K562 (cell line): ENCODE results near the gene TMEM248.

ENCODE experiments used
- CBX3 ChIP-seq, 2 experiments: IDR thresholded peaks; 1 replicate in 1 of 2; 2 replicates in 1 of 2; pipeline ENCODE4 v1.6.1; 2012; ENCODE audit warnings: inconsistent platforms in 2 of 2, low read length in 2 of 2, borderline replicate concordance in 1 of 2, control low read depth in 1 of 2
- CBX8 ChIP-seq: fragments of 200-600 bp; sonication (generic); IDR thresholded peaks from 2 replicates; pipeline ENCODE4 v1.6.1; 2012; ENCODE audit warnings: borderline replicate concordance, mixed run types, low read depth, mild to moderate bottlenecking, moderate library complexity, mixed read lengths, low read length, control low read depth, inconsistent platforms; ENCODE audit not compliant: poor library complexity, severe bottlenecking; ENCODE audit errors: extremely low read depth
- CTCF ChIP-seq, 3 experiments: IDR thresholded peaks in 2 of 3; conservative IDR thresholded peaks in 1 of 3; 2 replicates each; pipeline ENCODE4 v1.5.1; 2011 to 2012; ENCODE audit warnings: low read length in 3 of 3, mild to moderate bottlenecking in 3 of 3, control low read depth in 2 of 3, improper control_type of control experiment in 1 of 3, inconsistent platforms in 1 of 3, low read depth in 1 of 3, mixed read lengths in 1 of 3, moderate library complexity in 1 of 3; ENCODE audit not compliant: insufficient read depth in 2 of 3
- EGR1 ChIP-seq: fragments of 450-650 bp; conservative IDR thresholded peaks from 2 replicates; pipeline ENCODE4 v1.6.1; 2017; ENCODE audit warnings: mild to moderate bottlenecking
- EHMT2 ChIP-seq: fragments of 450-650 bp; IDR thresholded peaks from 2 replicates; pipeline ENCODE4 v1.6.1; 2018; ENCODE audit warnings: antibody characterized with exemption
- GATAD2A ChIP-seq: fragments of 450-650 bp; IDR thresholded peaks from 2 replicates; pipeline ENCODE4 v1.6.1; 2017
- KLF1 ChIP-seq: fragments of 450-650 bp; IDR thresholded peaks from 2 replicates; pipeline ENCODE4 v1.6.1; 2016; ENCODE audit warnings: missing genetic modification characterization, missing compliant biosample characterization
- PBX2 ChIP-seq, 2 experiments: IDR thresholded peaks in 1 of 2; conservative IDR thresholded peaks in 1 of 2; 2 replicates each; pipeline ENCODE4 v1.6.1; 2016; ENCODE audit warnings: low read depth in 2 of 2, mild to moderate bottlenecking in 1 of 2, missing compliant biosample characterization in 1 of 2, missing genetic modification characterization in 1 of 2, moderate library complexity in 1 of 2
- PHTF2 ChIP-seq: fragments of 250-450 bp; sonication (Bioruptor Pico); IDR thresholded peaks from 2 replicates; pipeline ENCODE4 v1.5.0; 2021; ENCODE audit warnings: mild to moderate bottlenecking
- SMAD3 ChIP-seq: fragments of 450-650 bp; formaldehyde crosslinking; conservative IDR thresholded peaks from 2 replicates; pipeline ENCODE4 v1.4.0; 2020; ENCODE audit warnings: mild to moderate bottlenecking
- SNIP1 ChIP-seq: fragments of 450-650 bp; IDR thresholded peaks from 2 replicates; pipeline ENCODE4 v1.7.1; 2017; ENCODE audit warnings: low read depth, mild to moderate bottlenecking
- THRB ChIP-seq: fragments of 450-650 bp; formaldehyde crosslinking; conservative IDR thresholded peaks from 2 replicates; pipeline ENCODE4 v1.4.0; 2022; ENCODE audit warnings: mild to moderate bottlenecking, missing genetic modification characterization
- ZNF232 ChIP-seq: sonication (generic); formaldehyde crosslinking; IDR thresholded peaks from 2 replicates; pipeline ENCODE4 v1.8.0; 2022; ENCODE audit warnings: mild to moderate bottlenecking, missing genetic modification reagents

- TF ChIP-seq EHMT2 (no peak), THRB (CRISPR knock-in tag) (no peak), PBX2 (CRISPR knock-in tag; IDR thresholded peaks at IDR 0.05; ENCODE audit: low read depth) (no peak), PBX2 (tag; conservative IDR thresholded peaks at IDR 0.05; ENCODE audit: low read depth) (no peak), CTCF (IDR thresholded peaks at IDR 0.05 in 2 of 3, conservative IDR thresholded peaks at IDR 0.05 in 1 of 3; ENCODE audit: insufficient read depth in 2 of 3, low read depth in 1 of 3, low read length in 3 of 3) (no peak), CBX8 (no peak), CBX3 (IDR thresholded peaks at IDR 0.05; ENCODE audit: borderline replicate concordance in 1 of 2, low read length in 2 of 2) (no peak), GATAD2A (no peak), SMAD3 (CRISPR knock-in tag) (no peak), PHTF2 (no peak), ZNF232 (CRISPR knock-in tag) (no peak), KLF1 (tag) (no peak), SNIP1 (no peak), EGR1 (no peak)
Measured at GRCh38 chr7:66880053-66880452, 41.0 kb upstream of the TMEM248 start.
